Osteocyte (in vitro differentiated cells): ENCODE measurements around the gene EMILIN1. TPM values are rescaled to one million over a fixed set of nuclear protein-coding genes. Genes with fewer than 3 reads are reported as not detected.

Experiments used
- DNase-seq: peaks from one replicate; pipeline ENCODE4 v3.0.0; 2021; ENCODE audit warnings: mixed read lengths; ENCODE audit not compliant: unreplicated experiment; ENCODE audit errors: extremely low spot score
- H3K27ac Mint-ChIP-seq: one replicate; pipeline ENCODE4 v1.8.0; 2021; ENCODE audit warnings: mild to moderate bottlenecking, mixed read lengths; ENCODE audit not compliant: unreplicated experiment
- H3K27me3 Mint-ChIP-seq: one replicate; pipeline ENCODE4 v1.8.0; 2021; ENCODE audit warnings: mixed read lengths; ENCODE audit not compliant: unreplicated experiment
- H3K36me3 Mint-ChIP-seq: one replicate; pipeline ENCODE4 v1.8.0; 2021; ENCODE audit warnings: mixed read lengths; ENCODE audit not compliant: unreplicated experiment
- H3K4me1 Mint-ChIP-seq: one replicate; pipeline ENCODE4 v1.8.0; 2021; ENCODE audit warnings: mixed read lengths; ENCODE audit not compliant: unreplicated experiment
- H3K4me3 Mint-ChIP-seq: one replicate; pipeline ENCODE4 v1.8.0; 2021; ENCODE audit warnings: mild to moderate bottlenecking, moderate library complexity, mixed read lengths; ENCODE audit not compliant: unreplicated experiment
- H3K9me3 Mint-ChIP-seq: one replicate; pipeline ENCODE4 v1.8.0; 2021; ENCODE audit warnings: mixed read lengths; ENCODE audit not compliant: unreplicated experiment
- CTCF ChIP-seq: fragments of 200-600 bp; sonication (generic); IDR thresholded peaks from 2 replicates; pipeline ENCODE4 v1.5.0; 2021; ENCODE audit warnings: antibody characterized with exemption, mild to moderate bottlenecking, moderate library complexity
- total RNA-seq: library from RNA; stranded (reverse); gene quantifications from 2 replicates; pipeline ENCODE4 v1.2.1, GENCODE V29; 2021

EMILIN1 gene
- total RNA-seq, 1 donor from 2014 or later = 206 TPM

- no peak overlapping the region for H3K27ac Mint-ChIP-seq
- no peak for TF ChIP-seq CTCF
- no peak for DNase-seq
- H3K4me1 Mint-ChIP-seq = peaks cover 42% of the 10 kb centered on the region
- H3K9me3 Mint-ChIP-seq = no peaks in the 10 kb centered on the region
- H3K27me3 Mint-ChIP-seq = no peaks in the 10 kb centered on the region
- no peak overlapping the region for H3K4me3 Mint-ChIP-seq
- H3K36me3 Mint-ChIP-seq = peaks cover 4% of the 10 kb centered on the region
Measured at GRCh38 chr2:27083410-27084296, 5.2 kb downstream of the EMILIN1 start.

DNA sequence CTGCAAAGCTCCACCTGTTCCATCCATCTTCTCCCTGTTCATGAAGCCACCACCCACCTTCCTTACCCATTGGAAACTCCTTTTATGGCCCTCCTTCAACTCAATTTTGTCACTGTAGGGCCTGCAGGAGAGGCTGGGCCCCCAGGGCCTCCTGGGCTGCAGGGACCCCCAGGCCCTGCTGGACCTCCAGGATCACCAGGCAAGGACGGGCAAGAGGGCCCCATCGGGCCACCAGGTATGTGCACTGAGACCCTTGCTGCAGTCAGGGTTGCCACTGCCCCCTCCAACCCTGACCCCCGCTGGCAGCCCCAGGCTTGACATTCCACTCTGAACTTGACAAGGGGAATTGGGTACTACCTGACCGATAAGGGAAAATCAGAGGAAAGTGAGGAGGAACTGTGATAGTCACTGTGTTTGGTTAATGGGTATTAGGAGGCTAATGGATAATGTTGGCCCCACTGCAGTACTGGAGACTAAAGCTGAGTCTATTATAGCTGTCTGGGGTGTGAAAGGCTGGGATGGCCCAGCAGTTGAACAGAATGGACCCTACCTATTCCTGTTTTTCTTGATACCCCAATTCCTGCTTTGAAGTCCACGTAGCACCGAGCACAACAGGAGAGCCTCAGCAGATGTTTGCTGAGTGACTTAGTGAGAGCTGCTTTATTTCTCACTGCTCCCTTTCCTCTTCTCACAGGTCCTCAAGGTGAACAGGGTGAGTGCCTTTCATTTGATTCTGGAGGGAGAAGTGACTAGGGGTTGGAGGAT, 6.1 kb downstream of the EMILIN1 start:
- DNase-seq = no peak
- H3K9me3 Mint-ChIP-seq = no peaks in the 10 kb centered on the region
- peaks cover 4% of the 10 kb centered on the region for H3K36me3 Mint-ChIP-seq
- no peak overlapping the region for H3K27ac Mint-ChIP-seq
- no peaks in the 10 kb centered on the region for H3K27me3 Mint-ChIP-seq
- no peak overlapping the region for H3K4me3 Mint-ChIP-seq
- H3K4me1 Mint-ChIP-seq = peaks cover 38% of the 10 kb centered on the region
- TF ChIP-seq CTCF = no peak

GRCh38 chr2:27085062-27085672, 6.8 kb downstream of the EMILIN1 start:
- no peak for DNase-seq
- Mint-ChIP-seq H3K27me3 (no peaks in the 10 kb centered on the region), H3K4me3 (peak overlapping the region; percentile 61), H3K4me1 (peaks cover 32% of the 10 kb centered on the region), H3K27ac (peak overlapping the region; percentile 80), H3K9me3 (no peaks in the 10 kb centered on the region), H3K36me3 (peaks cover 4% of the 10 kb centered on the region)
- TF ChIP-seq CTCF = no peak

- Mint-ChIP-seq H3K27me3 (no peaks in the 10 kb centered on the region), H3K9me3 (no peaks in the 10 kb centered on the region), H3K4me3 (peak overlapping the region; percentile 61), H3K4me1 (peaks cover 26% of the 10 kb centered on the region), H3K27ac (peak overlapping the region; percentile 80), H3K36me3 (peaks cover 4% of the 10 kb centered on the region)
- no peak for DNase-seq
- TF ChIP-seq CTCF = peak; percentile 45
Measured at GRCh38 chr2:27085673-27086089, 7.3 kb downstream of the EMILIN1 start.
